H9 (cell line): ENCODE data around the gene REV1. TPM values are rescaled to one million over a fixed set of nuclear protein-coding genes. Genes with fewer than 3 reads are reported as not detected.

Experiments used
- DNase-seq: peaks from one replicate; pipeline ENCODE4 v3.0.0-alpha.2; 2017
- H2AFZ ChIP-seq: one replicate; pipeline ENCODE4 v1.6.1; 2013; ENCODE audit warnings: mild to moderate bottlenecking, low read length, control low read depth, moderate library complexity
- H2AK5ac ChIP-seq: 2 replicates; pipeline ENCODE4 v1.6.1; 2013; ENCODE audit warnings: low read length, control low read depth, mixed read lengths; ENCODE audit not compliant: insufficient read length
- H2BK120ac ChIP-seq: one replicate; pipeline ENCODE4 v1.6.1; 2013; ENCODE audit warnings: low read depth, mild to moderate bottlenecking, low read length, control low read depth, inconsistent platforms; ENCODE audit not compliant: poor library complexity, severe bottlenecking
- H2BK12ac ChIP-seq: 2 replicates; pipeline ENCODE4 v1.6.1; 2013; ENCODE audit warnings: low read length, control low read depth, mixed read lengths, low read depth; ENCODE audit not compliant: insufficient read length
- H2BK15ac ChIP-seq: 2 replicates; pipeline ENCODE4 v1.6.1; 2013; ENCODE audit warnings: low read depth, low read length, control low read depth
- H2BK20ac ChIP-seq: one replicate; pipeline ENCODE4 v1.6.1; 2013; ENCODE audit warnings: low read depth, mild to moderate bottlenecking, low read length, control low read depth, inconsistent platforms; ENCODE audit not compliant: poor library complexity, severe bottlenecking
- H2BK5ac ChIP-seq: 2 replicates; pipeline ENCODE4 v1.6.1; 2013; ENCODE audit warnings: low read length, control low read depth, mixed read lengths; ENCODE audit not compliant: insufficient read length
- H3K14ac ChIP-seq: 2 replicates; pipeline ENCODE4 v1.6.1; 2013; ENCODE audit warnings: low read length, control low read depth; ENCODE audit not compliant: insufficient read depth
- H3K18ac ChIP-seq: 2 replicates; pipeline ENCODE4 v1.6.1; 2013; ENCODE audit warnings: low read depth, mild to moderate bottlenecking, mixed read lengths, low read length, control low read depth; ENCODE audit not compliant: insufficient read length
- H3K23ac ChIP-seq: 2 replicates; pipeline ENCODE4 v1.6.1; 2013; ENCODE audit warnings: low read length, control low read depth, mixed read lengths, low read depth; ENCODE audit not compliant: insufficient read length
- H3K23me2 ChIP-seq: 2 replicates; pipeline ENCODE4 v1.6.1; 2013; ENCODE audit warnings: low read depth, mild to moderate bottlenecking, mixed read lengths, low read length, control low read depth; ENCODE audit not compliant: insufficient read length, poor library complexity, severe bottlenecking
- H3K27ac ChIP-seq: 2 replicates; pipeline ENCODE4 v1.5.1; 2013; ENCODE audit warnings: low read length, control low read depth, mixed read lengths, low read depth; ENCODE audit not compliant: insufficient read length
- H3K27me3 ChIP-seq: 2 replicates; pipeline ENCODE4 v1.6.1; 2013; ENCODE audit warnings: low read length, control low read depth, inconsistent platforms; ENCODE audit not compliant: insufficient read depth
- H3K4ac ChIP-seq: 2 replicates; pipeline ENCODE4 v1.6.1; 2013; ENCODE audit warnings: low read depth, mild to moderate bottlenecking, control low read depth, inconsistent platforms, low read length, moderate library complexity
- H3K4me1 ChIP-seq: 2 replicates; pipeline ENCODE4 v1.6.1; 2013; ENCODE audit warnings: low read length, control low read depth, inconsistent platforms; ENCODE audit not compliant: insufficient read depth
- H3K4me2 ChIP-seq: 2 replicates; pipeline ENCODE4 v1.6.1; 2013; ENCODE audit warnings: low read length, control low read depth, mixed read lengths; ENCODE audit not compliant: insufficient read length, insufficient read depth
- H3K56ac ChIP-seq: 2 replicates; pipeline ENCODE4 v1.6.1; 2013; ENCODE audit warnings: low read depth, mild to moderate bottlenecking, mixed read lengths, low read length, control low read depth; ENCODE audit not compliant: insufficient read length
- H3K79me1 ChIP-seq: 2 replicates; pipeline ENCODE4 v1.6.1; 2013; ENCODE audit warnings: low read depth, mild to moderate bottlenecking, moderate library complexity, low read length, control low read depth, inconsistent platforms; ENCODE audit not compliant: insufficient read depth, poor library complexity, severe bottlenecking
- H3K79me2 ChIP-seq: 2 replicates; pipeline ENCODE4 v1.6.1; 2013; ENCODE audit warnings: low read length, control low read depth, inconsistent platforms; ENCODE audit not compliant: insufficient read depth
- H3K9ac ChIP-seq: 2 replicates; pipeline ENCODE4 v1.6.1; 2013; ENCODE audit warnings: low read length, control low read depth, mixed read lengths; ENCODE audit not compliant: insufficient read length; ENCODE audit errors: extremely low read depth
- H3K9me3 ChIP-seq: one replicate; pipeline ENCODE4 v1.6.1; 2013; ENCODE audit warnings: low read depth, low read length, inconsistent platforms; ENCODE audit not compliant: control insufficient read depth
- H3T11ph ChIP-seq: one replicate; pipeline ENCODE4 v1.6.1; 2013; ENCODE audit warnings: mild to moderate bottlenecking, low read length, control low read depth, inconsistent platforms
- H4K20me1 ChIP-seq: one replicate; pipeline ENCODE4 v1.6.1; 2013; ENCODE audit not compliant: control insufficient read depth, insufficient read length, insufficient read depth
- H4K5ac ChIP-seq: 2 replicates; pipeline ENCODE4 v1.6.1; 2013; ENCODE audit warnings: low read depth, mild to moderate bottlenecking, mixed read lengths, low read length, control low read depth; ENCODE audit not compliant: insufficient read length
- H4K8ac ChIP-seq: replicated peaks from 2 replicates; pipeline ENCODE4 v1.6.1; 2013; ENCODE audit warnings: low read length, control low read depth, mixed read lengths, low read depth; ENCODE audit not compliant: insufficient read length
- H4K91ac ChIP-seq: 2 replicates; pipeline ENCODE4 v1.6.1; 2013; ENCODE audit warnings: low read depth, mild to moderate bottlenecking, moderate library complexity, mixed read lengths, low read length, control low read depth; ENCODE audit not compliant: insufficient read length
- H3K27ac Mint-ChIP-seq, 3 experiments: 2 replicates in 2 of 3; 3 replicates in 1 of 3; pipeline ENCODE4 v1.8.0; 2020 to 2021; ENCODE audit warnings: mixed read lengths in 3 of 3, mild to moderate bottlenecking in 1 of 3, moderate library complexity in 1 of 3
- H3K27me3 Mint-ChIP-seq: 2 replicates; pipeline ENCODE4 v1.8.0; 2021; ENCODE audit warnings: low read depth, mild to moderate bottlenecking, moderate library complexity, mixed read lengths
- H3K36me3 Mint-ChIP-seq, 3 experiments: 2 replicates in 2 of 3; 3 replicates in 1 of 3; pipeline ENCODE4 v1.8.0; 2020 to 2021; ENCODE audit warnings: low read depth in 3 of 3, mixed read lengths in 3 of 3; ENCODE audit not compliant: insufficient read depth in 1 of 3
- H3K4me1 Mint-ChIP-seq, 2 experiments: 2 replicates each; pipeline ENCODE4 v1.8.0; 2020; ENCODE audit warnings: mixed read lengths in 2 of 2
- H3K4me3 Mint-ChIP-seq, 2 experiments: 2 replicates in 1 of 2; 3 replicates in 1 of 2; pipeline ENCODE4 v1.8.0; 2020 to 2021; ENCODE audit warnings: mild to moderate bottlenecking in 2 of 2, mixed read lengths in 2 of 2, moderate library complexity in 1 of 2
- H3K9me3 Mint-ChIP-seq, 2 experiments: 2 replicates in 1 of 2; 3 replicates in 1 of 2; pipeline ENCODE4 v1.8.0; 2020; ENCODE audit warnings: mild to moderate bottlenecking in 2 of 2, mixed read lengths in 2 of 2, moderate library complexity in 1 of 2
- CTCF ChIP-seq: fragments of 200-600 bp; sonication (generic); conservative IDR thresholded peaks from 3 replicates; pipeline ENCODE4 v1.8.0; 2021; ENCODE audit warnings: antibody characterized with exemption, mild to moderate bottlenecking
- WGBS: extraction: QIAGEN DNeasy Blood & Tissue Kit; methylation state at CpG from one replicate; pipeline ENCODE4 v1.1.7; 2013; ENCODE audit warnings: missing lambda C conversion rate, low lambda C conversion rate, mixed read lengths; ENCODE audit not compliant: insufficient read length; ENCODE audit errors: extremely low coverage; 5-methylcytosine and 5-hydroxymethylcytosine counted together
- total RNA-seq: library from RNA; stranded (reverse); gene quantifications from 2 replicates; pipeline ENCODE4 v1.2.1, GENCODE V29; 2021

REV1 gene
- total RNA-seq, 1 experiment from 2014 or later: 41.6 TPM

- H3K4me3 Mint-ChIP-seq: no peak overlapping the region
- no peak overlapping the region for H4K91ac ChIP-seq
- no peak overlapping the region for H3T11ph ChIP-seq
- H4K8ac ChIP-seq: no peak overlapping the region
- H4K5ac ChIP-seq: no peak overlapping the region
- TF ChIP-seq CTCF: peak; percentile 49; the same call in 2 of the 3 replicates
- no peak overlapping the region for H3K4me2 ChIP-seq
- H3K27ac ChIP-seq: no peak overlapping the region
- no peak overlapping the region for H2BK12ac ChIP-seq
- H3K9ac ChIP-seq: no peak overlapping the region
- H4K20me1 ChIP-seq: no peaks in the 10 kb centered on the region
- H3K79me2 ChIP-seq: no peaks in the 10 kb centered on the region; the same call in 1 of the 2 replicates
- H3K36me3 Mint-ChIP-seq: peaks cover 8 to 25% (median 21%) of the 10 kb centered on the region in 3 experiments
- H3K4ac ChIP-seq: no peak overlapping the region
- H3K23me2 ChIP-seq: no peaks in the 10 kb centered on the region
- DNase-seq: no peak
- no peak overlapping the region for H3K56ac ChIP-seq
- no peak overlapping the region for H3K14ac ChIP-seq
- peaks cover 14 to 23% of the 10 kb centered on the region in 2 experiments for H3K4me1 Mint-ChIP-seq
- no peaks in the 10 kb centered on the region for H3K79me1 ChIP-seq
- H3K27me3 Mint-ChIP-seq: no peaks in the 10 kb centered on the region
- no peaks in the 10 kb centered on the region for H3K9me3 Mint-ChIP-seq
- WGBS: no CpG with 5 or more reads among the region's 1 CpG
- no peak overlapping the region for H2AK5ac ChIP-seq
- H3K18ac ChIP-seq: no peak overlapping the region
- H2BK120ac ChIP-seq: no peak overlapping the region
- H3K9me3 ChIP-seq: no peaks in the 10 kb centered on the region
- no peak overlapping the region for H2AFZ ChIP-seq
- H3K27me3 ChIP-seq: no peaks in the 10 kb centered on the region
- peaks cover 8% of the 10 kb centered on the region; the same call in 1 of the 2 replicates for H3K4me1 ChIP-seq
- H2BK20ac ChIP-seq: no peak overlapping the region
- H2BK5ac ChIP-seq: no peak overlapping the region
- H3K27ac Mint-ChIP-seq: no peak overlapping the region
- H2BK15ac ChIP-seq: no peak overlapping the region
- H3K23ac ChIP-seq: no peak overlapping the region
Observed at GRCh38 chr2:99442837-99443236, 47.0 kb downstream of the REV1 start.
